SH-SY5Y (cell line): ENCODE measurements around the gene HDHD5.

Experiments used
- GATA2 ChIP-seq: IDR thresholded peaks from 2 replicates; pipeline ENCODE4 v1.6.1; 2011; ENCODE audit warnings: mild to moderate bottlenecking, low read depth, low read length
- GATA3 ChIP-seq: IDR thresholded peaks from 2 replicates; pipeline ENCODE4 v1.6.1; 2011; ENCODE audit warnings: low read depth, mild to moderate bottlenecking, low read length, moderate library complexity

HDHD5 gene

GRCh38 chr22:17097062-17097461, 62.0 kb downstream of the HDHD5 start:
- no peak for TF ChIP-seq GATA2
- TF ChIP-seq GATA3: no peak

- TF ChIP-seq GATA2 (no peak), GATA3 (no peak)
These were observed 63.0 kb downstream of the HDHD5 start for GRCh38 chr22:17096071-17096470.

- TF ChIP-seq GATA3 (no peak), GATA2 (no peak)
These were observed 63.5 kb downstream of the HDHD5 start for GRCh38 chr22:17095538-17095937.

- TF ChIP-seq GATA3 (no peak), GATA2 (no peak)
These were observed 66.0 kb downstream of the HDHD5 start for GRCh38 chr22:17093081-17093480.

- TF ChIP-seq GATA2: no peak
- TF ChIP-seq GATA3: no peak
These were observed 67.2 kb downstream of the HDHD5 start for GRCh38 chr22:17091851-17092250.

- TF ChIP-seq GATA3: no peak
- no peak for TF ChIP-seq GATA2
These were observed 68.5 kb downstream of the HDHD5 start for GRCh38 chr22:17090550-17090949.
